ENCODE data around the gene ONECUT2. TPM values are rescaled to one million over a fixed set of nuclear protein-coding genes. Genes with fewer than 3 reads are reported as not detected.

Gene ONECUT2
- total and polyA plus RNA-seq, 12 donors = 0.07 to 4.6 (median 0.23) TPM; not detected in 1

- intact Hi-C loops (cut with DNase I) = no loop called here
- H3K4me1 ChIP-seq (replicated peaks in 1 of 2) = peaks cover 2 to 6% of the 10 kb centered on the region in 2 donors
- H3K27me3 ChIP-seq = peaks cover 50% of the 10 kb centered on the region
These were observed 8.1 kb downstream of the ONECUT2 start for GRCh38 chr18:57443247-57443646.

GRCh38 chr18:57443702-57444101 lies 8.5 kb downstream of the ONECUT2 start:
- no peak overlapping the region for H3K4me3 ChIP-seq
- no peaks in the 10 kb centered on the region for H3K36me3 ChIP-seq (replicated peaks in 1 of 2)
- H3K27ac ChIP-seq = no peak overlapping the region
- H3K4me1 ChIP-seq (replicated peaks in 1 of 2) = peaks cover 0 to 5% of the 10 kb centered on the region in 2 donors
- TF ChIP-seq POLR2A (IDR thresholded peaks at IDR 0.05) (no peak), CTCF (IDR thresholded peaks at IDR 0.05) (no peak)
- DNase-seq = no peak
- intact Hi-C loops (cut with DNase I) = no loop called here
- WGBS, 4 donors = 41 to 51% (median 48%) methylated on average over 3 of the region's 3 CpGs
- no peaks in the 10 kb centered on the region for H3K9me3 ChIP-seq (replicated peaks in 1 of 3)
- peaks cover 46% of the 10 kb centered on the region for H3K27me3 ChIP-seq

More at GRCh38 chr18:57443247-57443646, 8.1 kb downstream of the ONECUT2 start:
- Histone ChIP-seq H3K4me3 (no peak overlapping the region), H3K27ac (no peak overlapping the region), H3K36me3 (replicated peaks in 1 of 2) (no peaks in the 10 kb centered on the region), H3K9me3 (replicated peaks in 1 of 3) (no peaks in the 10 kb centered on the region)
- no peak for TF ChIP-seq POLR2A (IDR thresholded peaks at IDR 0.05)
- no peak for TF ChIP-seq CTCF (IDR thresholded peaks at IDR 0.05)
- 0 to 27% (median 25%) methylated on average over 1 of the region's 1 CpG for WGBS, 4 donors
- no peak for DNase-seq

- Histone ChIP-seq H3K27ac (no peak overlapping the region), H3K4me3 (no peak overlapping the region), H3K9me3 (replicated peaks in 1 of 3) (no peaks in the 10 kb centered on the region), H3K27me3 (peaks cover 39% of the 10 kb centered on the region), H3K4me1 (replicated peaks in 1 of 2) (peaks cover 0 to 5% of the 10 kb centered on the region in 2 donors), H3K36me3 (replicated peaks in 1 of 2) (no peaks in the 10 kb centered on the region)
- intact Hi-C loops (cut with DNase I) = no loop called here
- DNase-seq = no peak
- TF ChIP-seq CTCF (IDR thresholded peaks at IDR 0.05) (no peak), POLR2A (IDR thresholded peaks at IDR 0.05) (no peak)
- WGBS, 4 donors = 40 to 74% (median 57%) methylated on average over 3 of the region's 3 CpGs
These were observed 9.2 kb downstream of the ONECUT2 start for GRCh38 chr18:57444301-57444759.

DNA sequence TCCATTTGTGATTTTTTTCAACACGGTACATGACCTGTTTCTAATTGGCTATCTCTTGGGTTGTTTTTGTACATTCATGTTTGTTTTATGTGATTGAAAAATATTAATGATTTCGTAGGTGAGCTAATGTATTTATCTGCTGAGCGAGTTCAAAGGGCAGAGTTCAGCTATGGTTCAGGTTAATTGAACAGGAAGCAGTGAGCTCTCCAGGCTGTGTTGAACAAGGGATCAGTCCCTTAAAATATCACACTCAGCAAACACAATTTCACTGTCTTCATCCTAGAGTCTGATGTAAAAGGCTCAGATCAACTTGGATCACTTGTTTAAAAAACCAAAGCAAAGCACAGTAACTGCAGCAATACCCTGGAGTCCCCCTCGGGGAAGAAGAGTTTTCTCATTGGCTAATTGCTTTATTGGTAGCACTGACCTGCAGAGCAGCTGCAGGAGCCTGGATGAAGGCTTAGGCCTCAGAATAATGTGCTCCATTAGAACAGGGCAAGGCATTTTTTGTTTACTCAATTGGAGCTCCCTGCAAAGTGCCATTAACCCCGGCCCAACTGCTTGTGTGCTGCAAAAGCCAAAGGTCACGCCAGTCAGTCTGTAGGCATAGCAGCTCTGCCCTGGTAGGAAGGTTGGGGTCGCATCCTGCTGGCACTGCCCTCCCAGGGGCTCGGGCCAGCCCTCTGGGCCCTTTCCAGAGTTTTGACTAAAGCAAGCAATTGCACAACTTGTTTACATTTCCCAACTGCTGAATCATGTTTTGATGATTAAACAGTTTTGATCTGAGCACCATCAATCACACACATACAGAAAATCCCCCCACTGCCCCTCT lies 10.5 kb downstream of the ONECUT2 start:
- intact Hi-C loops (cut with DNase I) = no loop called here
- TF ChIP-seq CTCF (IDR thresholded peaks at IDR 0.05) (no peak), POLR2A (IDR thresholded peaks at IDR 0.05) (no peak)
- Histone ChIP-seq H3K9me3 (replicated peaks in 1 of 3) (no peaks in the 10 kb centered on the region), H3K27ac (no peak overlapping the region), H3K27me3 (peaks cover 26% of the 10 kb centered on the region), H3K4me3 (no peak overlapping the region), H3K36me3 (replicated peaks in 1 of 2) (no peaks in the 10 kb centered on the region), H3K4me1 (replicated peaks in 1 of 2) (peaks cover 0 to 5% of the 10 kb centered on the region in 2 donors)
- 47 to 53% (median 49%) methylated on average over 7 to 8 of the region's 8 CpGs for WGBS, 4 donors
- no peak for DNase-seq
